Amygdala (tissue), 56 donors: ENCODE results near the gene GIMD1.
"Not testable (repeated sequence)": the region's sequence is repeated elsewhere in the genome, so short reads cannot be mapped to it uniquely, and the experiment has no call there.

Experiments
- DNase-seq, 56 donors: peaks; one replicate each; lab custom pipeline; 2025; lab: John Stamatoyannopoulos, UW

Gene GIMD1

GRCh38 chr4:106353786-106354185, 14.8 kb downstream of the GIMD1 start:
- DNase-seq = no peak

GRCh38 chr4:106351016-106351415, 17.6 kb downstream of the GIMD1 start:
- DNase-seq = no peak

GRCh38 chr4:106347167-106347566, 21.4 kb downstream of the GIMD1 start:
- DNase-seq = no peak

- DNase-seq = no peak
Measured at GRCh38 chr4:106344647-106344970, 24.0 kb downstream of the GIMD1 start.

GRCh38 chr4:106343865-106344646, 24.5 kb downstream of the GIMD1 start:
- no peak for DNase-seq

- DNase-seq = no peak
Measured at GRCh38 chr4:106340774-106341173, 27.8 kb downstream of the GIMD1 start.

- DNase-seq = no peak
Measured at GRCh38 chr4:106339431-106339830, 29.1 kb downstream of the GIMD1 start.

GRCh38 chr4:106338671-106339070, 29.9 kb downstream of the GIMD1 start:
- DNase-seq = no peak

GRCh38 chr4:106337916-106338315, 30.7 kb downstream of the GIMD1 start:
- no peak for DNase-seq

- DNase-seq = no peak
Measured at GRCh38 chr4:106336618-106337017, 32.0 kb downstream of the GIMD1 start.

GRCh38 chr4:106334741-106335470, 33.7 kb downstream of the GIMD1 start:
- no peak for DNase-seq

- no peak for DNase-seq
Measured at GRCh38 chr4:106333186-106333585, 35.4 kb downstream of the GIMD1 start.

- DNase-seq = peak in 1 of 56 donors; percentile 3
Measured at GRCh38 chr4:106329041-106329618, 39.4 kb downstream of the GIMD1 start.

GRCh38 chr4:106325800-106326199, 42.8 kb downstream of the GIMD1 start:
- DNase-seq = no peak

- DNase-seq = no peak
Measured at GRCh38 chr4:106323119-106323518, 45.5 kb downstream of the GIMD1 start.

GRCh38 chr4:106321814-106322213, 46.8 kb downstream of the GIMD1 start:
- DNase-seq = not testable (repeated sequence)

GRCh38 chr4:106321168-106321567, 47.4 kb downstream of the GIMD1 start:
- not testable (repeated sequence) for DNase-seq

- DNase-seq = no peak
Measured at GRCh38 chr4:106320235-106320634, 48.3 kb downstream of the GIMD1 start.

GRCh38 chr4:106318511-106318910, 50.1 kb downstream of the GIMD1 start:
- no peak for DNase-seq

- DNase-seq = no peak
Measured at GRCh38 chr4:106317815-106318214, 50.8 kb downstream of the GIMD1 start.

GRCh38 chr4:106316773-106317409, 51.7 kb downstream of the GIMD1 start:
- no peak for DNase-seq
